MM.1S (cell line): Measurements from ENCODE around the gene SERP2.

ENCODE experiments used
- DNase-seq: peaks from one replicate; pipeline ENCODE4 v3.0.0-alpha.2; 2015
- H2AFZ ChIP-seq: fragments of 300-600 bp; sonication (generic); 2 replicates; pipeline ENCODE4 v1.6.0; 2016; ENCODE audit warnings: antibody characterized with exemption, low read length
- H3F3A ChIP-seq: fragments of 300-600 bp; sonication (generic); 2 replicates; pipeline ENCODE4 v1.6.1; 2016; ENCODE audit warnings: mild to moderate bottlenecking, antibody characterized with exemption, low read length, moderate library complexity, mixed read lengths; ENCODE audit not compliant: insufficient read depth
- H3K27ac ChIP-seq: fragments of 300-600 bp; sonication (generic); 2 replicates; pipeline ENCODE4 v1.5.1; 2016; ENCODE audit warnings: mild to moderate bottlenecking, low read length
- H3K27me3 ChIP-seq: fragments of 300-600 bp; sonication (generic); replicated peaks from 2 replicates; pipeline ENCODE4 v1.6.0; 2016; ENCODE audit warnings: low read length; ENCODE audit not compliant: insufficient read depth
- H3K36me3 ChIP-seq: fragments of 300-600 bp; sonication (generic); replicated peaks from 2 replicates; pipeline ENCODE4 v1.6.1; 2016; ENCODE audit warnings: mild to moderate bottlenecking, low read length, mixed read lengths; ENCODE audit not compliant: insufficient read depth
- H3K4me1 ChIP-seq: fragments of 300-600 bp; sonication (generic); 2 replicates; pipeline ENCODE4 v1.6.1; 2016; ENCODE audit warnings: low read length, mixed read lengths
- H3K4me2 ChIP-seq: fragments of 300-600 bp; sonication (generic); 2 replicates; pipeline ENCODE4 v1.6.0; 2016; ENCODE audit warnings: low read depth, low read length
- H3K4me3 ChIP-seq: fragments of 300-600 bp; sonication (generic); 2 replicates; pipeline ENCODE4 v1.5.1; 2016; ENCODE audit warnings: low read length, mixed read lengths
- H3K79me2 ChIP-seq: fragments of 300-600 bp; sonication (generic); 2 replicates; pipeline ENCODE4 v1.6.1; 2016; ENCODE audit warnings: mixed run types, low read length, mixed read lengths
- H3K9ac ChIP-seq: fragments of 300-600 bp; sonication (generic); 2 replicates; pipeline ENCODE4 v1.6.1; 2016; ENCODE audit warnings: low read length, mixed read lengths
- H3K9me2 ChIP-seq: fragments of 300-600 bp; sonication (generic); replicated peaks from 2 replicates; pipeline ENCODE4 v1.6.1; 2016; ENCODE audit warnings: mild to moderate bottlenecking, low read length, mixed read lengths; ENCODE audit not compliant: insufficient read depth
- H3K9me3 ChIP-seq: fragments of 300-600 bp; sonication (generic); replicated peaks from 2 replicates; pipeline ENCODE4 v1.6.1; 2016; ENCODE audit warnings: mild to moderate bottlenecking, low read length, mixed read lengths; ENCODE audit not compliant: insufficient read depth
- H4K20me1 ChIP-seq: fragments of 300-600 bp; sonication (generic); 2 replicates; pipeline ENCODE4 v1.6.1; 2016; ENCODE audit warnings: mild to moderate bottlenecking, low read length, moderate library complexity, mixed read lengths; ENCODE audit not compliant: insufficient read depth
- CTCF ChIP-seq: fragments of 300-600 bp; sonication (generic); IDR thresholded peaks from 2 replicates; pipeline ENCODE4 v1.5.1; 2016; ENCODE audit warnings: antibody characterized with exemption, low read length, mixed read lengths
- EZH2 ChIP-seq: fragments of 300-600 bp; sonication (generic); optimal IDR thresholded peaks from 2 replicates; pipeline ENCODE3; 2017; ENCODE audit warnings: low read depth, mild to moderate bottlenecking, antibody characterized with exemption, low read length, mixed read lengths
- EZH2phosphoT487 ChIP-seq: fragments of 300-600 bp; sonication (generic); IDR thresholded peaks from 2 replicates; pipeline ENCODE4 v1.6.1; 2018; ENCODE audit warnings: antibody characterized with exemption, low read length

The SERP2 gene

GRCh38 chr13:44352202-44352601 is 21.4 kb upstream of the SERP2 start:
- H3K27me3 ChIP-seq: no peaks in the 10 kb centered on the region
- no peaks in the 10 kb centered on the region for H3F3A ChIP-seq
- H4K20me1 ChIP-seq: no peaks in the 10 kb centered on the region
- no peak overlapping the region for H3K4me3 ChIP-seq
- no peaks in the 10 kb centered on the region for H3K36me3 ChIP-seq
- no peak overlapping the region for H3K27ac ChIP-seq
- no peaks in the 10 kb centered on the region for H3K4me1 ChIP-seq
- H3K9ac ChIP-seq: no peak overlapping the region
- H3K9me2 ChIP-seq: no peaks in the 10 kb centered on the region
- H3K4me2 ChIP-seq: no peak overlapping the region
- H2AFZ ChIP-seq: no peak overlapping the region
- DNase-seq: no peak
- H3K9me3 ChIP-seq: no peaks in the 10 kb centered on the region
- TF ChIP-seq EZH2 (no peak), CTCF (no peak), EZH2phosphoT487 (no peak)
- no peaks in the 10 kb centered on the region for H3K79me2 ChIP-seq

- TF ChIP-seq EZH2phosphoT487 (no peak), CTCF (no peak), EZH2 (no peak)
- no peaks in the 10 kb centered on the region for H3K4me1 ChIP-seq
- H4K20me1 ChIP-seq: no peaks in the 10 kb centered on the region
- no peaks in the 10 kb centered on the region for H3K36me3 ChIP-seq
- H3K4me3 ChIP-seq: no peak overlapping the region
- no peaks in the 10 kb centered on the region for H3K27me3 ChIP-seq
- H3K9ac ChIP-seq: no peak overlapping the region
- no peaks in the 10 kb centered on the region for H3K9me3 ChIP-seq
- H3K79me2 ChIP-seq: no peaks in the 10 kb centered on the region
- no peak overlapping the region for H3K27ac ChIP-seq
- no peak overlapping the region for H2AFZ ChIP-seq
- no peak for DNase-seq
- no peaks in the 10 kb centered on the region for H3F3A ChIP-seq
- H3K9me2 ChIP-seq: no peaks in the 10 kb centered on the region
- no peak overlapping the region for H3K4me2 ChIP-seq
These were observed 21.0 kb upstream of the SERP2 start for GRCh38 chr13:44352671-44353070.

GRCh38 chr13:44354331-44354730 is 19.3 kb upstream of the SERP2 start:
- Histone ChIP-seq H3F3A (no peaks in the 10 kb centered on the region), H3K4me3 (no peak overlapping the region), H3K9ac (no peak overlapping the region), H2AFZ (no peak overlapping the region), H3K9me3 (no peaks in the 10 kb centered on the region), H3K4me2 (no peak overlapping the region), H3K4me1 (no peaks in the 10 kb centered on the region), H3K79me2 (no peaks in the 10 kb centered on the region), H3K27me3 (no peaks in the 10 kb centered on the region), H3K36me3 (no peaks in the 10 kb centered on the region), H4K20me1 (no peaks in the 10 kb centered on the region), H3K9me2 (no peaks in the 10 kb centered on the region), H3K27ac (no peak overlapping the region)
- no peak for TF ChIP-seq CTCF
- TF ChIP-seq EZH2: no peak
- no peak for TF ChIP-seq EZH2phosphoT487
- no peak for DNase-seq
